Germinal center (tissue), 1 donor: ENCODE measurements around the gene SNRPA1.

ENCODE experiments used
- DNase-seq: peaks from one replicate; pipeline ENCODE4 v3.0.0; 2012; ENCODE audit warnings: mixed read lengths, low spot score

Gene SNRPA1

DNA sequence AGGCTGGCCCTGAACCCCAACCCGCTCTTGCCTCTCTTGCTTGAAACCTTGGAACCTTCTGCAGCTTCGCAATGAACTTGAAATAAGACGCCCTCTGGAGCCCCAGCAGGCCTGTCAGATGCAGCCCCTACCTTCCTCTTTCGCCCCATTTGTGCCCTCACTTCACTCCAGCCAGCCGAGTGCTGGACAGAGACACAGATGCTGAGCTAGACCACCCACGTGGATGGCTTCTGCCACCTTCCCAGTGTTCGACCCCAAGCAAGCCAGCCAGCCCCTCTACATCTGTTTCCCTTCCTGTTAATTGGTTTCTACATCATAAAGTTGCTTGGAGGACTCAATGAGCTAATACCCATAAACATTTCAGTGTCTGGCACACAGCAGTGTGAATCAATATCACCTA is 23.8 kb upstream of the SNRPA1 start:
- DNase-seq = no peak

DNA sequence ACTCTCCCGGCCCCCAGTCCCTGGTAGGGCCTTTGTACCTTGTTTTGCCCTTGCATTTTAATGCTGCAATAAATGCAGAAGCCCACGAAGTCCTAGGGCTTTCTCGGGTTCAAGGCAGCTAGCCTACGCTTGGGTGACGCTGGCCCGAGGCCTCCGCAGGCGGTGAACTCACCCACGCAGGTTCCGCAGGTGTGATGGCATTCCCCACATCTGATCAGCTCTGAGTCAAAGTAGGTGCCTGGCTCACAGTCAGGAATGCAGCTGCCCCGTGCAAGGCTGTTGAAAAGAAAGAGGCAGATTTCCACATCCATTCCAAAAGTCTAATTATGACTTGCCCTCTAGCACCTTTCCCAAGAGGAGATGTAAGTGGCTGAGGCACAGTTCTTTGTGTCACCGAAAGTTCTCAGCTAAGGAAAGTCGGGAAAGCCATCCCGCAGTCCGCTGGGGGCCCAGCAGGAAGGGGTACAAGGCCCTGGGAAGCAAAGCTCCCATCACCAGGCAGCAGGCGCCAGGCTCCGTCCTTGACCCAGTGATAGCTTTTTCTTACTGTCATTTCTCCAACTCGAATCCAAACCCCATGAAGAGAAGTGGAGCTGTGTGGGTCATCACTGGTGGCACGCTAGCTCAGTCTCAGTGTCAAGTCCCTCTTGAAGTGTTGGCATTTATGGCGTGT is 23.2 kb upstream of the SNRPA1 start:
- no peak for DNase-seq

DNA sequence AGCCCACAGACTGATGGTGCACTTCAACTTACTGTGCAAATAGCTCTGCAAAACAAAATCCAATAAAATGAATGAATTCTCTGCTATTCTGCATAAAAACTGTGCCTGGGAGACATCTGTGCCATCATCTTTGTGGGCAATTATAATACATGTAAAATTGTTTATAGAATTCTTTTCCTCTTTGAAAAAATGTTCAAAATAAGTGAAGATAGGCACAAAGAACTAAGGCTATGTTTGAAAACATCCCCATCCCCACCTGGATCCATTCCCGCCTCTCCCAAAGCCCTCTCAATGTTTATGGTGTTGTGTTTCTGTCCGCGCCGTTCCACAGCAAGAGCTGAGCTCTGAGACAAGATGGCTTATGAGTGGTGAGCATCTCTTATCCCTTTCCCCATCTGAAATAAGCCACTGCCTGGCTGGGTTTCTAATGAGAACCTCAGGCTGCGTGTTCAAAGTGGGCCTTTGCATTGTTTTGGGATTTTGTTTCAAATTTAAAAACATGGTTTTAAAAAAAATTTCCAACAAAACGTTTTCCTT is 22.4 kb upstream of the SNRPA1 start:
- DNase-seq = no peak

DNA sequence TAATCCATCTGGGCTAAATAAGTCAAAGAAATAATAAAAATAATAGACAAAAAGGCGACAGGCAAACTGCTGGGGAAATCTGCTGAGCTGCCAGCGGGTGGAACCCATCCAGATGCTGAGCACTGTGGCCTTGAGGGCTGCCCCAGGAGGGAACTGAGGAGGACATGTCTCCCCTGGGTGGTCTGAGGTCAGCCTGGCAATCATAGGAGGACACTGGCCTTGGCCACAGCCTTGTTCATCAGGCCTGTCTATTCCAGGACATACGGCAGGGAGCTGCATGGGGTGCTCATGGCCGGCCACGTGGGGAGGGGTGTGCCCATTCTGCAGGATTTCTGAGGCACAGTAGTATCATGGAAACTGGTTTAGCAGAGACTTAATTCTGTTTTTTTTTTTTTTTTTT is 21.5 kb upstream of the SNRPA1 start:
- DNase-seq = no peak

DNA sequence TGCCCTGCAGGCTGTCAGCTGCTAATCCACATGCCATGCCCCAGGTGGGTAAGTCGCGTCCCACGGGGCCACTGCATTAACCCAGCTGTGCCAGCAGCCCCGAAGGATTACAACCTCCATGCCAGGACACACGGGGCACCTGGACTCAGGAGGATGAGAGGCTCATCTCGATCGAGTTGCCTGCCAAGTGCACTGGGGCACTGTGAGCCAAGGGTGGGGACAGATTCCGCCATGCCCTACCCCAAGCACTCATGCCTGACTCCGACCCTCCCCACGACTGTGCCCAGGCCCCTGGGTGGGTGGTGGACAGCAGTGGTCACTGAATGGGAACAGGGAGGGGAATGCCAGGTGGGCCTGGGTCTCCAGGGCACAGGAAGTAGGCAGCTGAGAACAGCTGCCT is 20.7 kb upstream of the SNRPA1 start:
- DNase-seq = no peak

DNA sequence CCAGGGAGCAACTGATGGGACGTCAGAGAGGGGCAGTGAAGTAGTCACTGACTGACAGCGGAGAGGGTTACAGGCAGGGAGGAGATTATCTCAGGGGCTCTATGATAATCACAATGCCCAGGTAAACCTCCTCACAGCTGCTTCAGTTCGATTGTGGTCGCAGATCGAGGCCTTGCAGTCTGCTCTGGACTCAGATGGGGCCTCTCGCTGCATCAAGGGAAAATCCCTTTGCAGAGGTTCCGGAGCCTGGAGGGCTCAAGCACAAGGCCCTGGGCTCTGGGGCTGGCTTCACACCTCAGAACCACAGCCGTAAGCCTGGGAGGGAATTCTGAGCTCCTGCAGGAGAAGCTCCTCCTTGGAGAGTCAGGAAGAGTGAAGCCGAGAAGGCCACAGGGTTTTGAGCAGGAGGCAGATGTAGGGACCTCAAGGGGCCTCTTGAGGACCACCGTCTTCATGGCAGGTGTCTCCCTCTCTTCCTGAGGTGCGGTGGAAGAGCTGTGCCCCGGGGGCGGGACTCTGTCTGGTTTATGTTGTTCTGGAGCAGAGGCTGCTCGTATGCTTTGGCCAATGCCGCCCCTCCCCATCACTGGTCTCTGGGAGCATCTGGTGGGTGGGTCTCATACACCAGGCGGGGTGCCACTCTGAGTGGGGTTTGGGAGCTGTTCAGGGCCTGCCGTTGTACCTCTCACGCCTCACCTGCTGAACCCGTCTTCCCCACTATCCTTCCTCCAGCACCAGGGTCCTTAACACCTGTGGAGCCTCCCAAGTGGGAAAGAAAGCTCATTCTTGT is 19.5 kb upstream of the SNRPA1 start:
- DNase-seq = no peak

DNA sequence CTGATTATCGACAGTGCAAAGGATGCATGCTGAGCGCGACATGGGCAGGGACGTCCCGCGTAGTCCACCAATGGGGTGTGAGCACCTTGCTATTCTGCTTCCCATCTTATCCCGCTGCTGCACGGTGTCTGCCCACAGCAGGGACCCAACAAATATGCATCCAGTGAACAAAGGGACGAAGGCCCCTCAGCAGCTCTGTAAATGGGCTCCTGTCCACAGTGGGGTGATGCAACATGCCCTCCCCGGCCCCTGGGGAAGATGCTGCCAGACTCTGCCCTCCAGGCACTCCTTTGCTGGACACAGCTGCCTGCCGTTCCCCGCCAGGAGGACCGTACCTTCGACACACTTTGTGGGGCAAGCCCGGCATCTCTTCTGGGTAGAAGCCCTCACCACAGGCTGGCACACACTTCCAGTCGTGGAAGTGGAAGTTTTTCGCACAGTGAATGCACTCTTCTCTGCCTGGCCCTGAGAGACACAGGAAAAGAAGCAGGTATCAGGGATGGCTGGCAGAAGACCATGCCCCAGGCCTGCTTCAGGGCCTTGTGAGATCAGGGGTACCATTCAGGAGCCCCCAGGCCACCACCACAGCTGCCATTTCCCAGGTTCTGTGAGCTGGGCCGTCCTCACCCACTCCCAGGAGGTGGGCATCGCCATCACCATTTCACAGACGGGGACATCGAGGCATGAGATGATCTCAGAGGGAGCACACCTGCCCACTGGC is 18.2 kb upstream of the SNRPA1 start:
- no peak for DNase-seq

DNA sequence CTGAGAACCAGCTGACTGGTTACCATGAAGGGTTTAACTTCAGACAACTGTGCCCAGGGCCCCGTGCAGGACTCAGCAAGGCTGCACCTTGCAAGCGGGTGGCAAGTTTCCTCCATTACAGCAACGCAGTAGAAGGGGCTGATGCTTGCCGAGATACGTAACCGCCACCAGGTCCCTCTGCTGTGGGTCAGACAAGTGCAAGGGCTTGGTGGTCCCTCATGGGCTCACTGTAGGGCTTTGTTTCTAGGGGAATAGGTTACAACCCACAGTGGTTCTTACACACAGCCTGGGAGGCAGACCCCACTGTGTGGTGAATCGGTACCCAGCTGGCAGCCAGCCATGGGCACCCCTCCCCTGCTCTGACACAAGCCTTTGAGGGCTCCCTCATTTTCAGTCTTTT is 15.5 kb upstream of the SNRPA1 start:
- DNase-seq = no peak

DNA sequence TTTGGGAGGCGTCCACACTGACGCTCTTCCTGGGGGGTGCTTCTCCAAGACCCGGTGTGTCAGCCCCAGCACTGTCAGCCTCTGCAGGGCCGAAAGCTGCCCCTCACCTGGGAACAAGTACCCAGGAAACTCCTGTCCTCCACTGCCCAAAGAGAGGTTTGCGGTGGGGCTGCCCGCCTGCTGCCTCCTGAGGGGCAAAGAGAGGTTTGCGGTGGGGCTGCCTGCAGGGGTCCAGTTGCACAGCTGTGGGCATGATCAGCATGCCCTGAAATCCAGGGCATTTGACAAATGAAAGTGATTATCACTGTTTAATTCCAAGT is 15.1 kb upstream of the SNRPA1 start:
- no peak for DNase-seq

DNA sequence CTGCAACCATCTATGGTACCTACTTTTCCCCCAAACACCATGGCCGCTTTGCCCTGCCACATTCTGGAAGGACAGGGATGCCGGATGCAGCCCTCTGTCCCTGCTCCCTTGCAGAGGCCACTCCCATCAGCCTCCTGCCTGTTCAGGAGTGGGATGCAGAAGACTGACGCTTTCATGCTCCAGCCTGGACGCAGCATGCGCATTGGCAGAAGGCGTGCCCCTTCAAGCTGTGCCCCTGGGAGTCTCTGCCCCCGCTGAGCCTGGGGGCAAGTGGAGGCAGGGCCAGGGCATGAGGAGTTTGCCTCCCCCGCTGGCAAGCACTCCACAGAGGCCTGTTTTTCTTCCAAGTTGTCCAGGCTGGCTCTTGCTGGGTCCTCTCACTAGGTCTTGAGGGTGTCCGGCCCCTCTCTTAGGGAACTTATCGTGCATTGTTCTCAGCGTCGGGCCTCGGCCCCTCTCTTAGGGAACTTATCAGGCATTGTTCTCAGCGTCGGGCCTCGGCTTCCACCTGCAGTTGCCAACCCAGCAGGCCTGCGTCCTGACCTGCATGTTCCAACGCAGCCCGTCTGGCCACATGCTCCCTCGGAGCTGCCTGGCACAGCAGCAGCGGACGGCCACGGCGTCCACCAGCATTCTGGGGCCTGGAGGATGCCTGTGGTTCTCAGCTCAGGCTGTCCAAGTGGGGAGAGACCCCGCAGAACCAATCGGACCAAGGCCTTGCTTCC is 14.6 kb upstream of the SNRPA1 start:
- DNase-seq = no peak

DNA sequence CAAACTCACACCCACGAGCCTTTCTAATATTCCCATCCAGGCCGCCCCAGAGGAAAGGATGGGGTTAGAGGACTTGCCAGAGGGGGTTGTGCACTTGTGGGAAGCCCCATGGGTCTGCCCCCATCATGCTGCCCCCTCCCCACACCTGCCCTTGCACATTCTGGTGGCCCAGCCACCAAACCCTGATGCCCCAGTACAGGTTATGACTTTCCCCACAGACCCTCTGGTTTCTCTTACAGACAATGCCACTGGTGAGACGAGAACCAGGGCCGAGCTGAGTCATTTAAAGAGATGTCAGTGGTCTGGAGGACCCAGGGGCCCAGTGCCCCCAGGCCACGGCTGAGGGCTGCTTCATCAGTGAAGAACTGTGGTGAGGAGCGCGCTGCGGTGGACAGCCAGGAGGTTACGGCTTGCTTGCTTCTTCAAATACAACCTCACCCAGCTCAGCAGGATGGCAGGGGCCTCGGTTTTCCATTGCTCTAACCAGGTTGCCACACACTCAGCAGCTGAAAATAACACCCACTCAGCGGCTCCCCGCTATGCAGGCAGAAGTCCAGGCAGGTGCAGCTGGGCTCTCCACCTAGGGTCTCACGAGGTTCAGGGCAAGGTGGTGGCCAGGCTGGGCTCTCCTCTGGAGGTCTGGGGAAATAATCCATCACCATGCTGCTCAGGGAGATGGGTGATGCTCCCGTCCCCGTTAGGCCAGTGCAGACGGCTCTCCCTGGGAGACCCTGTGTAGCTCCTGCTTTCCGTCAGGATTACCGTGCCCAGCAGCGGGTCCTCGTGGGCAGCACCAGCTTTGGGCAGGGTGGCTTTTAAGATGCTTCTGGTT is 13.8 kb upstream of the SNRPA1 start:
- no peak for DNase-seq

DNA sequence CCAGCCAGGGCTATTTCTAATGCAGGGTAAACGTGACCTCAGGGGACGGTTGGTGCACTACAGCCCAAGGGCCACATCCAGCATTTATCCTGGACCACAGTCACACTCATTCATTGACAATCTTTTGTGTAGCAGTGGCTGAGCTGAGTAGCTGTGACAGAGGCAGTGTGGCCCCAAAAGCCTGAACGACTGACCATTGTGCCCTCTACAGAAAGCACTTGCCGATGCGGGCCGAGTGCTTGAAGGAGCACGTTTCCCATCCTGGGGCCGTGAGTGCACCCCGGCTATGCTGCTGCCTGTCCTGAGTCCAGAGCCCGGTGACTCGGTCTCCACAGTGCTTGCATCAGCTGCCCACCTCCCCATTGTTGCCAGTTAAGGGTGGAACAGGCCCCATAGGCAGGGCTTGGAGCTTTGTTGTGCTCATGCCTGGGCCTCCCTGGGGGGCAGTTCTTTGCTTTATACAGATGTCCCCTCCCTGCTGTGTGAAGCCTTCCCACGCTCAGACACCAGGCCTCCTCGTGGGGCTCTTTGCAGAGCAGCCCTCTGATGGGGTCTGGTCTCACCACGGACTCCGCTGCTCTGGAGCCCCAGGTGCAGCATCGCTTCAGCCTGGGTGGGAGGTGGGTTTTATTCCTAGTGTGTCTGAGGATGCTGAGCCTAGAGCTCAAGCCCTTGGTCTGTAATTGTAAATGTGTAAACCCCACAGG is 13.0 kb upstream of the SNRPA1 start:
- DNase-seq = no peak

DNA sequence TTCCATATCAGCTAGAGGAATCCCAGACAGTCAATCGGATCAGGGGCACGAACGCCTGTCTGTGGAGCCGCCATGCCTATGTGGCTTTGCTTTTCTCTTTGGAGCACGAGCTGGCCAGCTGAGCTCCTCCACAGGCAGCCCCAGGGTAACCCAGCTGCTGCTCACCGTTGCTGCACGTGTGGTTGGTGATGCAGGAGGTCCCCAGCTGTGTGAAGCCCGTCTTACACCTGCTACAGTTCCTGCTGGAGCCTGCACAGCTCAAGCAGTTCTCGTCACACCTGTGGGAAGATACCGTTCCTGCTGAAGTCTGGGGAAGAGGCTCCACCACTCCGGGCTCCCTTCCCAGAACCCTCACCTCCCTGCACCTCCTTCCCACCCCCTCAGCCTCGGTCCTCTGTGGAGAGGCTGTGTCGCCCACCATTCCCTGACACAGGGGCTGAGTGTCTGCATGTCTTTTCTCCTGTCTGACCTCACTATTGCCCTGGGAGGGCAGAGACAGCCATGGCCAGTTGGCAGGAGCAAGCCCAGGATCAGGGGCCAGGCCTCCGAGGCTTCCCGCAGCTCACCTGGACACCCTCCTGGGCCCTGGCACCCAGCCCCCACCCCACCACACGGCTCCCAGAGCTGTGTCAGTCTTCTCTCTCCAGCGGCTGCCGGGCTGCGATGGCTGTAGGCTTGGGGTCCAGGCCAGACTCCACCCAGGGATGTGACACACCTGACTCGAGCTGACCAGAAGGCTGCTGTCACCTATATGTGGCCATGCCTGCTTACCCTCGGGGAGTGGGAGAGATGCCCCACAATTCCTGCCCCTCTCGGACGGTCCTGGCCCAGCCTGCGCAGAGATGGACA is 12.2 kb upstream of the SNRPA1 start:
- no peak for DNase-seq

DNA sequence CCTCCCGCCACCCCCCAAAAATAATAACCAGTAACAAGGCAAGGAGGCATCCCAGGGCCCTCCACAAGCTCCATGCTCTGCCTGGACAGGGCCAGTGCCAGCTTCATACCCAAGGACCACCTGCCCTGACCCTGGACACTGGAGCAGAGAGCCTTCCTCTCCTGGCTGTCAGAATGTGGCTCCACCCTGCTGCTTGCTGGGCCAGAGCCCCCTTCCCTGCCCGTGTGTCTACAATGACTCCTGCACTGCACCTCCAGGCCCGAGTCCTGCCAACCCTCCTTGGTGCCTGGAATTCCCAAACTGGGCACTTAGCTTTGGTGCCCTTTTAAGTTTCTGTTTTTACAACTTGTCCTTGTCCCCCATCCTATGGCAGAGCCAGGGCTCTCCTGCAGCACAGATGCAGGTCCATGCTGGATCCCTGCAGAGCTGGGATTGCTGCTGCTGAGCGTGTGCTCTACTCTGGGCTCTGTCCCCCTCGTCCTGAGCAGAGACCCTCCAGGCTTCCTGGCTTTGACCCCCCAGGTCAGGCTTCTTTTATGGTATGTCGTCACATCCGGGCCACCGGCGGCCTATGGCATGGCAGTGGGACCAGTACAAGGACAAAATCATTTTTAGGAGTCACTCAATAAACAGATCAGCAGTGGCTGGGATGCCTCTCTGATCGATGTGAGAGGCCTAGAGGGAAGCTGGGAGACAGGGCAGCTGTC is 11.4 kb upstream of the SNRPA1 start:
- DNase-seq = no peak

DNA sequence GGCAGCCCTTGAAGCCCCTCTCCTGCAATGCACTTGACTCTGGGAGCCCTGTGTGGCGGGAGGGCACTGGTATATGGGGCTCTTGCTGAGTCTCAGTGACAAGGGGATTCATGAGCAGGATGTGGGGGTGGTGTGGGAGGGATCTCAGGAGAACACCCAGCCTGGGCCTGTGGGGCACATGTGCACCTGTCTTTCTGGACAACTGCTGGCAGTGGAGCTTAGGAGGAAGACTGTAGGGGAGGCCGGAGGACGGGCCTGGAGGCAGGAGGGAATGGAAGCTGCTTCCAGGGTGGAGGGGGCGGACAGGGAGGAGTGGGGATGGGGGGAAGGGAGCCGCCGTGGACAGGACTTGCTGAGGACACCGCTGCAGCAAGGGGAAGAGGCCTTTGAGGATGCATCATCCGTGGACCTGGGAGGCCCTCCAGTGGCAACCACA is 10.8 kb upstream of the SNRPA1 start:
- no peak for DNase-seq

DNA sequence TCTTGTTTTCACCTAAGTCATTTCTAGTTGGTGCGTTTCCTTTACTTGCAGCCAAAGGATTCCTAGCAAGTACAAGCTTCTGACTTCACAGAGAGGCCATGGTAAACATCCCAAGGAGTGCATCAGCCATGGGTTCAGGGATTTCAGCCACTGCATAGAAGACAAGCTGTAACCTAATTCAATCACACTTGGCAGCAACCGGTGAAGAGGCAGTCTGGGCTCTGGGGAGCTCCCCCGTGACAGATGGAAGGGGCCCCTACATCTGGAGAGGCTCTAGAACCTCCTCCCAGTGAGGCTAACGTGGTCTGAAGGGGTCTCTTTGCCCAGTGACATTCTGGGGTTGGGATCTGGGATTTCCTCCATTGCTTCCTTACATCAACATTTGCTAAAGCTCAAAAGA is 8.4 kb upstream of the SNRPA1 start:
- DNase-seq = no peak

DNA sequence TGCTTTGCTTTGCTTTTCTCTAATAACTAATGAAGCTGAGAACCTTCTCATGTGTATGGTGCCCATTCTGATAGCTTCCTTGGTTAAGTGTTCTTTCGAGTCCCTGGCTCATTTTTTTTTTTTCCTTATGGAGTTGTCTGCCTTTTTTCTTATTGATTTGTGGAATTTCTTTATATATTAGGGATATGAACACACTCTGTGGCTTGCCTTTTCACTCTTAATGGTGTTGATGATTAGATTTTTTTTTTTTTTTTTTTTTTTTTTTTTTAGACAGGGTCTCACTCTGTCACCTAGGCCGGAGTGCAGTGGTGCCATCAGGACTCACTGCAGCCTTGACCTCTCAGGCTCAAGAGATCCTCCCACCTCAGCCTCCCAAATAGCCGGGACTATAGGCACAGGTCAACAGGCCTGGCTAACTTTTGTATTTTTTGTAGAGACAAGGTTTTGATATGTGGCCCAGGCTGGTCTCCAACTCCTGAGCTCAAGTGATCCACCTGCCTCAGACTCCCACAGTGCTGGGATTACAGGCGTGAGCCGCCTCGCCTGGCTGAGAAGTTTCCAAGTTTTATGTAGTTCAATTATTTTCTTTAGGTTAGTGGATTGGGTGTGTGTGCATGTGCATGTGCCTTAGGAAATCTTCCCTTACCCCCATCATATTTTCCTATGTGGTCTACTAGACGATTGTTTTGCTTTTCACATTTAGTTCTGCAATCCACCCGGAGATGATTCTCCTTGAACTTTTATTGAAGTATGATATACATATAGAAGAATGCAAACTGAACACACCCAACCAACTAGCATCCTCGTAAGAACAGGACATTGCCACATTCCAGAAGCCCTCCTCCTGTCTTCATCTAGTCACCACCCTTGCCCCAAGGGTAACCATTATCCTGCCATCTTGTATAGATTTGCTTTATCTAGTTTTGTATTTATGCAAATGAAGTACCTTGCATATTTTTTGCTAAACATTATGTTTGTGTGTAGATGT is 1.7 kb upstream of the SNRPA1 start:
- no peak for DNase-seq

DNA sequence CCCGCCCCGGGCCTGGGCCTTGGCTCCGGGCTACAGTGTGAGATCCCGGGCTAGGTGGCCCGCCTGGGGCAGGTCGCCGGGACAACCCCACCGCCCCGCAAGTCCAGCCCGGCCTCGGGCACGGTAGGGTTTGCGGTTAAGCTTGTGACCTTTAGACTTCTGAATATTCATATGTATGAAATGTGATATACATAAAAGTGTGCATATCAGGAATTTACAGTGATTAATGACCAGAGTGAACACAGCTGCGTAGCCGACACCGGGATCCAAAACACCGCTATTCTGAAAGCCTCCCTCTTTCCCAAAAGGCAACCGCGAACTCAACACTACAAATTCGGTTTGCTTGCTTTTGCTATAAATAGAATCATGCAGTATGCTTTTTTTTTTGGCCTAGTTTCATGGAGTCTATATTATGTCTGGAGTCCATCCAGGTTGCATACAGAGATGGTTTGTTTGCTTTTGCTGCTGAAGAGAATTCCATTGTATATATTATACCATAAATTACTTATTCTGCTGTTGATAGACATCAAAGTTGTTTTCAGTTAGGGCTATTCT is 636 bp upstream of the SNRPA1 start:
- no peak for DNase-seq
